MCF 10A (cell line): Measurements from ENCODE around the gene CEP76. TPM values are rescaled to one million over a fixed set of nuclear protein-coding genes. Genes with fewer than 3 reads are reported as not detected.

Source experiments
- BruUV-seq: library from RNA; stranded (reverse); fragments of 400-500 nt; replicated peaks from 2 replicates; lab custom pipeline; 2021; lab: Mats Ljungman, UMichigan
- CTCF ChIA-PET: fragments of 300-600 bp; sonication (Branson Sonifier 250); formaldehyde crosslinking; extraction: SDS; loops from one replicate; lab custom pipeline; 2021; ENCODE audit warnings: antibody characterized with exemption, inconsistent platforms; lab: Yijun Ruan, JAX
- POLR2A ChIA-PET: fragments of 300-600, 350-650 bp; sonication (Branson Sonifier 250); formaldehyde crosslinking; extraction: SDS; loops from one replicate; lab custom pipeline; 2020; ENCODE audit warnings: antibody characterized with exemption, inconsistent platforms; lab: Yijun Ruan, JAX
- DNase-seq: peaks from one replicate; pipeline ENCODE4 v3.0.0-alpha.2; 2018; ENCODE audit not compliant: unreplicated experiment
- H3K27ac Mint-ChIP-seq: one replicate; pipeline ENCODE4 v1.8.0; 2022; ENCODE audit warnings: mild to moderate bottlenecking, low read depth, mixed read lengths; ENCODE audit not compliant: unreplicated experiment
- H3K27me3 Mint-ChIP-seq: one replicate; pipeline ENCODE4 v1.8.0; 2022; ENCODE audit warnings: mixed read lengths; ENCODE audit not compliant: insufficient read depth, unreplicated experiment
- H3K36me3 Mint-ChIP-seq: one replicate; pipeline ENCODE4 v1.8.0; 2022; ENCODE audit warnings: mild to moderate bottlenecking, moderate library complexity, mixed read lengths; ENCODE audit not compliant: insufficient read depth, unreplicated experiment
- H3K4me1 Mint-ChIP-seq: one replicate; pipeline ENCODE4 v1.8.0; 2022; ENCODE audit warnings: mixed read lengths; ENCODE audit not compliant: insufficient read depth, unreplicated experiment
- H3K4me3 Mint-ChIP-seq: one replicate; pipeline ENCODE4 v1.8.0; 2022; ENCODE audit warnings: mild to moderate bottlenecking, moderate library complexity, mixed read lengths; ENCODE audit not compliant: unreplicated experiment
- H3K9me3 Mint-ChIP-seq: one replicate; pipeline ENCODE4 v1.8.0; 2022; ENCODE audit warnings: mixed read lengths; ENCODE audit not compliant: unreplicated experiment
- CTCF ChIP-seq: fragments of 200-600 bp; IDR thresholded peaks from one replicate; pipeline ENCODE4 v1.8.0; 2022; ENCODE audit warnings: antibody characterized with exemption, mild to moderate bottlenecking; ENCODE audit not compliant: unreplicated experiment
- intact Hi-C: fragments of 100-400 bp; cut with micrococcal nuclease; formaldehyde crosslinking; loops from 2 replicates; pipeline ENCODE4 v1.14.1; 2022
- total RNA-seq: library from RNA; stranded (reverse); gene quantifications from 2 replicates; pipeline ENCODE4 v1.2.3, GENCODE V29; 2022

Gene CEP76
- total RNA-seq, 1 experiment from 2014 or later: 4.9 TPM

- H3K27ac Mint-ChIP-seq: peak overlapping the region; percentile 6
- no peaks in the 10 kb centered on the region for H3K9me3 Mint-ChIP-seq
- intact Hi-C loops: no loop called here
- no peak for TF ChIP-seq CTCF
- no peaks in the 10 kb centered on the region for H3K27me3 Mint-ChIP-seq
- no peak overlapping the region for H3K4me3 Mint-ChIP-seq
- ChIA-PET POLR2A (interaction anchor here (0.7 to 1.0 kb wide), 3 partner anchors 271 to 317 kb away, joined by 3 read pairs; partner anchors contain the start of gene AFG3L2), CTCF (interaction anchor here (1.0 to 1.4 kb wide), 2 partner anchors 240 to 302 kb away, joined by 4 to 7 read pairs; no protein-coding TSS in a partner anchor)
- peaks cover 45% of the 10 kb centered on the region for H3K36me3 Mint-ChIP-seq
- no peak for DNase-seq
- H3K4me1 Mint-ChIP-seq: peaks cover 20% of the 10 kb centered on the region
- BruUV-seq: no TSS peak
These were observed 8.5 kb downstream of the CEP76 start for GRCh38 chr18:12694032-12694431.

- ChIA-PET POLR2A (interaction anchor here (2.1 kb wide), 1 partner anchor 10 kb away, joined by 11 read pairs; the partner anchor contains the start of genes CEP76 and PSMG2), CTCF (no interaction called here)
- Mint-ChIP-seq H3K4me3 (no peak overlapping the region), H3K27me3 (no peaks in the 10 kb centered on the region), H3K4me1 (peaks cover 15% of the 10 kb centered on the region), H3K27ac (no peak overlapping the region), H3K36me3 (peaks cover 35% of the 10 kb centered on the region), H3K9me3 (no peaks in the 10 kb centered on the region)
- DNase-seq: no peak
- TF ChIP-seq CTCF: no peak
- BruUV-seq: no TSS peak
- intact Hi-C loops: no loop called here
These were observed 10.3 kb downstream of the CEP76 start for GRCh38 chr18:12692206-12692605.

- Mint-ChIP-seq H3K9me3 (no peaks in the 10 kb centered on the region), H3K36me3 (peaks cover 42% of the 10 kb centered on the region), H3K4me3 (no peak overlapping the region), H3K27me3 (no peaks in the 10 kb centered on the region), H3K4me1 (peaks cover 12% of the 10 kb centered on the region), H3K27ac (no peak overlapping the region)
- no TSS peak for BruUV-seq
- intact Hi-C loops: no loop called here
- TF ChIP-seq CTCF: no peak
- ChIA-PET CTCF (interaction anchor here (0.9 kb wide), 1 partner anchor 246 kb away, joined by 5 read pairs; no protein-coding TSS in a partner anchor), POLR2A (no interaction called here)
- DNase-seq: no peak
These were observed 13.2 kb downstream of the CEP76 start for GRCh38 chr18:12689256-12689850.

GRCh38 chr18:12686100-12686499 lies 16.4 kb downstream of the CEP76 start:
- BruUV-seq: no TSS peak
- H3K36me3 Mint-ChIP-seq: peaks cover 29% of the 10 kb centered on the region
- CTCF ChIA-PET: interaction anchor here (0.6 kb wide), 1 partner anchor 20 kb away, joined by 4 read pairs; no protein-coding TSS in a partner anchor

More at GRCh38 chr18:12686100-12686499, 16.4 kb downstream of the CEP76 start:
- POLR2A ChIA-PET: interaction anchor here (0.8 kb wide), 1 partner anchor 17 kb away, joined by 3 read pairs; no protein-coding TSS in a partner anchor
- intact Hi-C loops: loop anchor here (1.0 kb wide), 1 partner anchor 248 kb away; no protein-coding TSS in a partner anchor
- Mint-ChIP-seq H3K4me1 (no peaks in the 10 kb centered on the region), H3K27ac (no peak overlapping the region), H3K27me3 (no peaks in the 10 kb centered on the region), H3K9me3 (no peaks in the 10 kb centered on the region), H3K4me3 (no peak overlapping the region)
- peak; percentile 23 for TF ChIP-seq CTCF
- DNase-seq: peak; percentile 35
